ENCODE measurements around the gene PCDH12. TPM values are rescaled to one million over a fixed set of nuclear protein-coding genes. Genes with fewer than 3 reads are reported as not detected.

Gene PCDH12
- 0.02 to 0.29 TPM in 2 of 5 replicates, not detected in the others for total RNA-seq (2022; extraction: Qiagen RNA extraction; ENCODE audit: low read depth)

GRCh38 chr5:141958113-141958512, at the start of gene PCDH12:
TSS of gene PCDH12 (minus strand) at chr5:141958202. CDS start at chr5:141957851, 351 bp downstream.

GRCh38 chr5:141968914-141969608, 11.1 kb upstream of the PCDH12 start, which contains the start of gene RNF14:
TSS of gene RNF14 (plus strand) at chr5:141969105. CDS start at chr5:141973589, 4,484 bp downstream.

GRCh38 chr5:141923448-141924313, 34.3 kb downstream of the PCDH12 start, which contains the start of gene DELE1:
TSS of gene DELE1 (plus strand) at chr5:141923871. CDS start at chr5:141923942, 71 bp downstream.

Other genes starting within 250 kb of the PCDH12 start
- 1.5 to 2.7 TPM (median 1.9 TPM) in 5 replicates for gene PCDH1, start 79.8 kb downstream of the PCDH12 start, total RNA-seq (2022; extraction: Qiagen RNA extraction; ENCODE audit: low read depth)
- 43.0 to 58.2 TPM (median 56.9 TPM) in 5 replicates for gene DELE1, start 34.3 kb downstream of the PCDH12 start, total RNA-seq (2022; extraction: Qiagen RNA extraction; ENCODE audit: low read depth)
- 40.4 to 55.8 TPM (median 47.0 TPM) in 5 replicates for gene RNF14, start 10.9 kb upstream of the PCDH12 start, total RNA-seq (2022; extraction: Qiagen RNA extraction; ENCODE audit: low read depth)
- 70.8 to 85.1 TPM (median 79.0 TPM) in 5 replicates for gene GNPDA1, start 54.8 kb upstream of the PCDH12 start, total RNA-seq (2022; extraction: Qiagen RNA extraction; ENCODE audit: low read depth)
- gene NDFIP1, start 150.6 kb upstream of the PCDH12 start, total RNA-seq (2022; extraction: Qiagen RNA extraction; ENCODE audit: low read depth): 47.2 to 52.3 TPM (median 49.0 TPM) in 5 replicates

Measured in A549 treated with CpdA at 1 μM for 4 hours (cell line).